GM13977 (cell line): ENCODE measurements around the gene CD72.

ENCODE experiments used
- DNase-seq: peaks from one replicate; pipeline ENCODE4 v3.0.0; 2012; ENCODE audit warnings: low spot score
- CTCF ChIP-seq: IDR thresholded peaks from 2 replicates; pipeline ENCODE4 v1.5.1; 2012; ENCODE audit warnings: mild to moderate bottlenecking, control low read depth; ENCODE audit not compliant: insufficient read depth; ENCODE audit errors: extremely low read depth, missing control alignments
- in situ Hi-C: fragments of 300-500 bp; cut with MboI; formaldehyde crosslinking; loops from one replicate; pipeline ENCODE4 v1.12.0; 2022; ENCODE audit warnings: low sequenced_read_pairs, low pct_unique_long_range_greater_than_20kb, mixed read lengths, inconsistent platforms; ENCODE audit not compliant: unreplicated experiment

The CD72 gene

GRCh38 chr9:35627575-35627974, 9.4 kb upstream of the CD72 start:
- in situ Hi-C loops = no loop called here
- TF ChIP-seq CTCF = no peak
- DNase-seq = no peak

GRCh38 chr9:35619800-35620158, 1.6 kb upstream of the CD72 start:
- TF ChIP-seq CTCF = no peak
- DNase-seq = no peak
- in situ Hi-C loops = no loop called here

GRCh38 chr9:35618854-35619799, 914 bp upstream of the CD72 start:
- no peak for TF ChIP-seq CTCF
- peak; percentile 44 for DNase-seq
- in situ Hi-C loops = no loop called here

GRCh38 chr9:35617548-35617947, 665 bp downstream of the CD72 start:
- TF ChIP-seq CTCF = no peak
- DNase-seq = no peak
- in situ Hi-C loops = no loop called here

- in situ Hi-C loops = no loop called here
- peak; percentile 83 for DNase-seq
- TF ChIP-seq CTCF = peak; percentile 49
Measured at GRCh38 chr9:35616681-35617459, 1.3 kb downstream of the CD72 start.

GRCh38 chr9:35615981-35616680, 2.1 kb downstream of the CD72 start:
- DNase-seq = no peak
- in situ Hi-C loops = no loop called here
- TF ChIP-seq CTCF = no peak
